ENCODE data around the gene CABLES1.
A peak's percentile ranks its signal among the peaks of the same experiment; 100 is the strongest.
"Not testable (repeated sequence)": the region's sequence is repeated elsewhere in the genome, so short reads cannot be mapped to it uniquely, and the experiment has no call there.

CABLES1 gene

GRCh38 chr18:23109163-23109562 is 26.1 kb upstream of the CABLES1 start:
- H3K4me3 ChIP-seq (ENCODE audit: low read depth, low read length), result not testable (repeated sequence)

GRCh38 chr18:23113576-23113975 is 21.7 kb upstream of the CABLES1 start:
- no peak overlapping the region for H3K4me3 ChIP-seq (ENCODE audit: low read depth, low read length)

- H3K4me3 ChIP-seq (ENCODE audit: low read depth, low read length), result no peak overlapping the region
Measured at GRCh38 chr18:23114171-23114881, 21.0 kb upstream of the CABLES1 start.

- no peak overlapping the region for H3K4me3 ChIP-seq (ENCODE audit: low read depth, low read length)
Measured at GRCh38 chr18:23114911-23115310, 20.4 kb upstream of the CABLES1 start.

- no peak overlapping the region for H3K4me3 ChIP-seq (ENCODE audit: low read depth, low read length)
Measured at GRCh38 chr18:23115683-23116096, 19.6 kb upstream of the CABLES1 start.

GRCh38 chr18:23121133-23121532 is 14.2 kb upstream of the CABLES1 start:
- H3K4me3 ChIP-seq (ENCODE audit: low read depth, low read length), result no peak overlapping the region

- no peak overlapping the region for H3K4me3 ChIP-seq (ENCODE audit: low read depth, low read length)
Measured at GRCh38 chr18:23122334-23123229, 12.7 kb upstream of the CABLES1 start.

GRCh38 chr18:23126376-23127056 is 8.8 kb upstream of the CABLES1 start:
- no peak overlapping the region for H3K4me3 ChIP-seq (ENCODE audit: low read depth, low read length)

- H3K4me3 ChIP-seq (ENCODE audit: low read depth, low read length), result no peak overlapping the region
Measured at GRCh38 chr18:23127090-23127489, 8.2 kb upstream of the CABLES1 start.

- H3K4me3 ChIP-seq (ENCODE audit: low read depth, low read length), result no peak overlapping the region
Measured at GRCh38 chr18:23129355-23130002, 5.8 kb upstream of the CABLES1 start.

GRCh38 chr18:23131693-23132319 is 3.5 kb upstream of the CABLES1 start:
- no peak overlapping the region for H3K4me3 ChIP-seq (ENCODE audit: low read depth, low read length)

GRCh38 chr18:23133860-23134779 is 1.2 kb upstream of the CABLES1 start:
- H3K4me3 ChIP-seq (ENCODE audit: low read depth, low read length), result peak overlapping the region; percentile 84

GRCh38 chr18:23135550-23136325 is 453 bp downstream of the CABLES1 start:
- peak overlapping the region; percentile 84 for H3K4me3 ChIP-seq (ENCODE audit: low read depth, low read length)

- peak overlapping the region; percentile 84 for H3K4me3 ChIP-seq (ENCODE audit: low read depth, low read length)
Measured at GRCh38 chr18:23136326-23137096, 1.2 kb downstream of the CABLES1 start.

GRCh38 chr18:23137097-23137635 is 1.9 kb downstream of the CABLES1 start:
- H3K4me3 ChIP-seq (ENCODE audit: low read depth, low read length), result peak overlapping the region; percentile 84

GRCh38 chr18:23137788-23138216 is 2.5 kb downstream of the CABLES1 start:
- peak overlapping the region; percentile 84 for H3K4me3 ChIP-seq (ENCODE audit: low read depth, low read length)

- H3K4me3 ChIP-seq (ENCODE audit: low read depth, low read length), result no peak overlapping the region
Measured at GRCh38 chr18:23138471-23138870, 3.2 kb downstream of the CABLES1 start.
